COR-L47 (cell line): ENCODE results near the gene PLSCR3.

Source experiments
- DNase-seq: peaks from one replicate; lab custom pipeline; 2025; lab: John Stamatoyannopoulos, UW

Gene PLSCR3

DNA sequence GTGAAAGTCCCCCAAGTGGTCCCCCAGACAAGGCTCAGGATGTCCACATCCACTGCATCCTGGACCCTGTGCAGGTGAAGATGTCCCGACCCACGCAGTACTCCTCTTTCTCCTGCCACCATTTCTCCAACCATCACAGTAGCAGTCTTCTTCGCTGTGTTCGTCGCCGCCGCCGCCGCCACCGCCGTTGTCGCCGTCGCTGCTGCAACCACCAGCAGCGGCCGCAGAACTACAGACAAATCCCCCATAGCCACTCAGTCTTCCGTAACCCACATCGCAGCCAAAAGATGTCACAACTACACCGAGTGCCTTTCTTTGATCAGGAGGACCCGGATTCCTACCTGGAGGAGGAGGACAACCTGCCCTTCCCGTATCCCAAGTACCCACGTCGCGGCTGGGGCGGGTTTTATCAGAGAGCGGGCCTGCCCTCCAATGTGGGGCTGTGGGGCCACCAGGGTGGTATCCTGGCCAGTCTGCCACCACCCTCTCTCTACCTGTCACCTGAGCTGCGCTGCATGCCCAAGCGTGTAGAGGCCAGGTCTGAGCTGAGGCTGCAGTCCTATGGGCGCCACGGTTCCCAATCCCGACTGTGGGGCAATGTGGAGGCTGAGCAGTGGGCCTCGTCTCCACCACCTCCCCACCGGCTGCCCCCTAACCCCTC lies 32.0 kb upstream of the PLSCR3 start:
- DNase-seq: no peak

DNA sequence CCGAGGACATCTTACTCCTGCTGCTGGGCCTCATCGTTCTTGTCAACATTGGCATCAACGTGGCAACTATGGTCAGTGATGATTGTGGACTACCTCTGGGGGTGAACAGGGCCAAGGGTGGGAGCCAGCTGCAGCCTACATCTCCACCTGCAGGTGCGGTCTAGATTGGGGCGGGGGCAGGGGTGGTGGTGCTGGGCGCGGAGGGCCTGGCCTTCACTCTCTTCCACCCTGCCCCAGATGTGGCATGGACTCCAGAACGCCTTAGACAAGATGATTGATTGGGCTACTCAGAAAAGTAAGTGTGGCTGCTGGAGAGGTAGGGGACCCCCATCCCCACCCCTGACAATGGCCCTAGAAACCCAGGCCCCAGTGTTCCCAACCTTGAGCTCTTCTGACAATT lies 31.4 kb upstream of the PLSCR3 start:
- DNase-seq: no peak

DNA sequence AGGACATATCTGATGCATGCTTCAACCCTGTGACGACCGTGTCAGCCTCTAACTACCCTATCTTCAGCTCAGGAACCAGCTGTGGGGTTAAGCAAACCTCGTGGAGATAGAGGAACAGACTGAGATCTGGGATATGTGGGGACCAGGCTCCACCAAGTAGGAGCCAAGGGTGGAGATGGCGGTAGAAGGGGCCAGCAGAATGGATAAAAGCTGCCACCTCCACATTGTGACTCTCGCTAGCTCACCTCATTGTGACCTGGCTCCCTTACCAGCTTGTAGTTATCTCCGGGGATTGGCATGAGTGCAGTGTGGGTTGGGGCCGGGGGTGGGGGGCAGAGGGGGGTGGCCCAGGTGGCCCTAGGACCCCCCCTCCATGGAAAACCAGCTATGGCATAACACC lies 31.0 kb upstream of the PLSCR3 start, which contains the start of gene SPEM2:
SPEM2 (plus strand) TSS at position 301 of the 400 bp plus-strand sequence; CDS start at position 374, 73 bp downstream.
- DNase-seq: no peak

DNA sequence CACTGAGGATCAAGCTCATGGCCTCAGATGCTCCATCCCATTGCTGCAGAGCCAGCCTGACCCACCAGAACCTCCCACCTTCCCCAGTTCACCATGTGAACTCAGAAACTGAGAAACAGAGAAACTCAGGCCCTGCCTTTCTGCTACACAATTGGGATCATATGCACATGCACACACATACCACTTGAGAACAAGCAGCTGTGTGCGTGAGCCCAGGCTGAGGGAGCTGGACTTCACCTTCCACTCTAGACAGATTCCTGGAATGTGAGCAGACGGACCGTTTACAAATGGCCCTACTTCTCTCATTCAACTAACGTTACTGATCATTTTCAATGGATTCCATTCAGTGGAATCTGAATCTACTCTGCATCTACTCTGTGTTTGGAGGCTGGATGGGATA lies 29.4 kb upstream of the PLSCR3 start:
- DNase-seq: no peak

DNA sequence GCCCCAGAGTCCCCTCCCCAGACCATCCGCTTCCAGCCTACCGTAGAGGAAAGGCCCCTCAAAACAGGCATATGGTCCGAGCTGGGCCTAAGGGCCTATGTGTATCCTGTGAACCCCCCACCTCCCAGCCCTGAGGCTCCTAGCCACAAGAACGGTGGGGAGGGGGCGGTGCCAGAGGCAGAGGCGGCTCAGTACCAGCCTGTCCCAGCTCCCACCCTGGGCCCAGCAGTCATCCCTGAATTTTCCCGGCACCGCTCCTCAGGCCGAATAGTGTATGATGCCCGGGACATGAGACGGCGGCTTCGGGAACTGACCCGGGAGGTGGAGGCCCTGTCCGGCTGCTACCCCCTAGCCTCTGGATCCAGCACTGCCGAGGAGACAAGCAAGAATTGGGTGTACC lies 26.9 kb upstream of the PLSCR3 start:
- no peak for DNase-seq

DNA sequence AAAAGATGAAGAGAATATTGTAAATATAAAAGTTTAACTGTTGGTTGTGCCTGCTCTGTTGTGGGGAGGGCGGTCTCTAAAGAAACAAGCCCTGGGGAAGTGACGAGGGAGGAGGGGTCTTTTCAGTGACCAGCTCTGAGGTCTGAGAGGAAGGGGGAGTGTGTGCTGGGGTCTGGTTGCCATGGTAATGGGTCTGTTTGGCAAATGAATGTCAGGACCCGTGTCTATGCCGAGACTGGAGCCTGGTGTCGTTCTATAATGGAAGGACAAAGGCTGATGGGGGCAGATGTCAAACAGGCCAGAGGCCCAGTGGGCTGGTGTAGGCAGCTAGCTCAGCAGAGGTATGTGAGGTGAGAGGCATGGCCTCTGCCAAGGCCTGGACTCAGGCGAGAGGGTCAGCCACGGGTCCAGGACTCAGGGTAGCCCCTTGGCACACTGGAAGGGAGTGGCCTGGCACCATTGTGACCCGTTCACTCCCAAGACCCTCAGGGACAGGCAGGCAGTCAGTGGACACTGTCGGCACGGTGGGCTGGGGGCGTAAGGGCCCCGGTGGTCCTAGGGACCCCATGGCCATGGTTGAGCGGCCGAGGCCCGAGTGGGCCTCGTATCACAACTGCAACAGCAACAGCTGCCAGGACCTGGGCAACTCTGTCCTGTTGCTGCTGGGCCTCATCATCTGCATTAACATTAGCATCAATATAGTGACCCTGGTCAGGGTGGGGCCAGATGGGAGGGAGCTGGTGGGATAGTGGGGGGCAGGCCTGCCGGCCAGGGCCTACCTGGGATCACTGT lies 25.7 kb upstream of the PLSCR3 start, which contains the start of gene SPEM1:
SPEM1 (plus strand) TSS at position 506 of the 792 bp plus-strand sequence; CDS start at position 567, 61 bp downstream.
- no peak for DNase-seq

DNA sequence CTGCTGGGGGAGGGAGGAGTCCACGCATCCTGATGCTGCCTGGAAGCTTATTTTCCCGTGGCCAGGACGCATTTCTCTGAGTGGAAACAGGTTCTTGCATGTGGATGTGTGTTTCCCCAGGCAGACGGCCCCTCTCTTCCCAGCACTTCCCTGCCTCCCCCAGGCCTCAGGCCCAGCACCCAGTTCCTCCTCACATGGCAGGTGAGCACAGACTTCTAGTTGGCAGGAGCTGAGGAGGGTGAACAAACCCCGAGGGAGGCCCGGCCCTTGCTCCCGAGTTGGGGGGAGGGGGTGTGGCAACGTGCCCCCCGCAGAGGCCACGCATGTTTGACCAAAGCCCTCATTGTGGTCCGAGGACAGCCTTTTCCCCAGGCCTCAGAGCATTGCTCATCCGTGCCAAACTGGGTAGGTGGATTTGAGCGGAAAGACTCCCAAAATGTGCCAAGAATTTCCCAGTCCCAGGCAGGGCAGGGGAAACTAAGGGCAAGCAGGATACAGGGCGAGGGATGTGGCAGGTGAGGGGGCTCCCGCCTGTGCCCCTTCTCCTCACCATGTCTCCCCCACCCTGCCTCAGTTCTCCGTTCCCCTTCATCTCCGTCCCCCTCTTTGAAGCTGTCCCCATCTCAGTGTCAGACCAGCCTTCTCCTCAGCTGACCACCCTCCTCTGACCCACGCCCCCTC lies 24.3 kb upstream of the PLSCR3 start:
- no peak for DNase-seq

DNA sequence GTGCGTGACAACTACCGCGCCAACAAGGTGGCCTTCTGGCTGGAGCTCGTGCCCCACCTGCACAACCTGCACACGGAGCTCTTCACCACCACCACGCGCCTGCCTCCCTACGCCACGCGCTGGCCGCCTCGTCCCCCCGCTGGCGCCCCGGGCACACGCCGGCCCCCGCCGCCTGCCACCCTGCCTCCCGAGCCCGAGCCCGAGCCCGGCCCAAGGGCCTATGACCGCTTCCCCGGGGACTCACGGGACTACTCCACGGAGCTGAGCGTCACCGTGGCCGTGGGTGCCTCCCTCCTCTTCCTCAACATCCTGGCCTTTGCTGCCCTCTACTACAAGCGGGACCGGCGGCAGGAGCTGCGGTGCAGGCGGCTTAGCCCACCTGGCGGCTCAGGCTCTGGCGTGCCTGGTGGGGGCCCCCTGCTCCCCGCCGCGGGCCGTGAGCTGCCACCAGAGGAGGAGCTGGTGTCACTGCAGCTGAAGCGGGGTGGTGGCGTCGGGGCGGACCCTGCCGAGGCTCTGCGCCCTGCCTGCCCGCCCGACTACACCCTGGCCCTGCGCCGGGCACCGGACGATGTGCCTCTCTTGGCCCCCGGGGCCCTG lies 22.8 kb upstream of the PLSCR3 start:
- no peak for DNase-seq

DNA sequence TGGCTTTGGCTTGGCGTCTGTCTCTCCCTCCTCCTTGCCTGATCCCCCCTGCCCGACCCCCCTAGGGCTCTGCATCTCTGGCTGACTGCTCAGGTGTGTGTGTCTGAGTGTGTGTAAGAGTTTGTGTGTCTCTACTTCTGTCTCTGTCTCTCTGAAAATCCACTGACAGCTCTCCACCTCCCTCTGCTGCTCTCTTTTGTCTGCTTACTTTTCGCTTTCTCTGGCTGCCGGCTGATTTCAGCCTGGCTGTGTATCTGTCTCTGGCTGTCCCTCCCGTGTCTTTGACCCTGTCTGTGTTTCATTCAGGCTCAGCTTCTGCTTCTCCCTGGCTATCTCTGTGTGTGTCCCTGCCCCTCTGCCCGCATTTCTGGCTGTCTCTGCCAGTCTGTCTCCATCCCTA lies 22.0 kb upstream of the PLSCR3 start:
- no peak for DNase-seq

DNA sequence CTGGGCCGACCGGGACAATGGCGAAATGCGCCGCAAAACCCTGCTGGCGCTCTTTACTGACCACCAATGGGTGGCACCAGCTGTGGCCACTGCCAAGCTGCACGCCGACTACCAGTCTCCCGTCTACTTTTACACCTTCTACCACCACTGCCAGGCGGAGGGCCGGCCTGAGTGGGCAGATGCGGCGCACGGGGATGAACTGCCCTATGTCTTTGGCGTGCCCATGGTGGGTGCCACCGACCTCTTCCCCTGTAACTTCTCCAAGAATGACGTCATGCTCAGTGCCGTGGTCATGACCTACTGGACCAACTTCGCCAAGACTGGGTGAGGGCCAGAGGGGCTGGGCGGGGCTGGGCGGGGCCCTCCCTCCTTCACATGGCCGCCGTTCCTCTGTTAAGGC lies 21.5 kb upstream of the PLSCR3 start:
- no peak for DNase-seq

DNA sequence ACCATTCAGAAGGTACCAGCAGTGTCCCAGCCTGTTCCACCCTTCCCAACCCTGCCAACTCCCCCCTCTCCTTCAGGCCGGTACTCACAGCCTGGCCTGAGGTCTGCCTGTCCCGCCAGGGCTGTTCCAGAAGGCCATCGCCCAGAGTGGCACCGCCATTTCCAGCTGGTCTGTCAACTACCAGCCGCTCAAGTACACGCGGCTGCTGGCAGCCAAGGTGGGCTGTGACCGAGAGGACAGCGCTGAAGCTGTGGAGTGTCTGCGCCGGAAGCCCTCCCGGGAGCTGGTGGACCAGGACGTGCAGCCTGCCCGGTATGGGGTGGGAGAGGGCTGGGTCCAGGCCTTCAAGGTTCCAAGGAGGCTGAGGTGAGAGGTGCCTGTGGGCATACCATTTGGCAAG lies 20.5 kb upstream of the PLSCR3 start:
- no peak for DNase-seq

DNA sequence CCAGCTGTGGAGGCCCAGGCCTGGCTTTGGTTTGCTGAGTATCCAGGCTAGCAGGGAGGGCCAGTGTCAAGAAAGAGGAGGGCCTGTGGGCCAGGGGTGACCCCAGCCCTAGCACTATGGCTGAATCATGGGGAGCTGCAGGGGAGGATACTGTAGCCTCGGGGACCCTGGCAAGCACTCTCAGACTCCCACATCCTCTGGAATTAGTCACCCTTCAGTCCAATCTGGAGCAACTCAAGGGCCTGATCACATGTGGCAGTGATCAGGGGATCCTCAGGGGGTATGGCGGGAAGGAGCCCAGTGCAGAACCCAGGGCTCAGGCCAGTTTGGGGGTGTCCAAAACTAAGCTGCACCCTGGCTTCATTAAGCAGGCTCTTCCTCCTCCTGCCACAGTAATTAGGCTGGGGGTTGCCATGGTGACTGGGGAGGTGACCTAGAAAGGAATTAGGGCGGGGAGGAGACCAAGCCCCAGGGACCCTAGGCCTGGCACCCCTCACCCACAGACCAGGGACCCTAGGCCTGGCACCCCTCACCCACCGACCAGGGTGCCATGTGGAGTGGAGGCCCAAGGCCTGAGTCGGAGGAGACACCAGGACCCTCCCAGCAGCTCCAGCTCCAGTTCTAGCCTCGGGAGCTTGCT lies 19.1 kb upstream of the PLSCR3 start:
- DNase-seq: no peak

DNA sequence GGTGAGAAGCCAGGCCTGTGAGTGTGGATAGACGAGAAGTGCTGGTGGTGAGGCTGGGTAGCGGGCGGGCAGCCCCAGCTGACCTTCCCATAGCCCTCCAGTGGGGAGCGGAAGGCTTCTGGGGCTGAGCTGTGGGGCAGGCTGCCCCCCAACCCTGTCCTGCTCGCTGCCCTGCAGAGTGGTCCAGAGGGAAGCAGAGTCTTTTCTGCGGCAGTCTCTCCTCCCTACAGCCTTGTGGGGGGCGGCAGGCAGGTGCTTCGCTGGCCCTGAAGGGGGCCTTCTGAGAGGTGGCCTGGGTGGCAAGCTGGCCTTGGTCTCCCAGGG lies 17.1 kb upstream of the PLSCR3 start:
- no peak for DNase-seq

DNA sequence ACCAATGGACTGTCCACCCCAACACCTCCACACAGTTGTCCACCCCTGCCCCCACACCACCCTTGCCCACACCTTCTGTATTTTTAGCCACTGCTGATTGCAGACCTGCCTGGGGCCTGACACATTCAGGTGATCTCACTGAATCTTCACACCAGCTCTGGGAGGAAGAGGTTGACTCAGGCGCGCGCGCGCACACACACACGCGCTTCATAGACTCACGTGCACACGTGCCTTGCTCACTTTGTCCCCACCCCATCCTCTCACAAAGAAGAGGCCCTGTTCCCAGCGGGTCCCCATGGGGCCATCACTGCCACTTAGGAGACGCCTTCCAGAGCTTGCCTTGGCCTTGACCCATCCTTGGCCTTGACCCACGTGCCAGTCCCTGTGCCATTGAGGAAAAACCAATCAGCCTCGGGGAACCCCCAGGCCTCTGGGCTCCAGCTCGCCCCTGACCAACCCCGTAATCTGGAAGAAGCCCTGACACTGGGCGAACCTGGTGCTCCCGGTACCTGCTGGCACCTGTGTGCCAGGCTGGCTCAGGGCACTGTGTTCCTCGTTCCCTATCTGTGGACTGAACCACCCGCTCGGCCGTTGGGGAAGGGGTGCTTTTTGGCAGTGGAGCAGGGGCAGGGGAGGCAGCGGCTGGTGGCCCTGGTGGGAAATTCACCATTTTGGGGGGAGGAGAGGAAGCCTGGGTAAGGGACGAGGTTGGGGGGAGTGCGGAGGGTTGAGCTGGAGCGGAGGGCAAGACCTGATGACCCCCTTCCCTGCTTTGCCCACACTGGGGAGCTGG lies 16.5 kb upstream of the PLSCR3 start:
- no peak for DNase-seq

DNA sequence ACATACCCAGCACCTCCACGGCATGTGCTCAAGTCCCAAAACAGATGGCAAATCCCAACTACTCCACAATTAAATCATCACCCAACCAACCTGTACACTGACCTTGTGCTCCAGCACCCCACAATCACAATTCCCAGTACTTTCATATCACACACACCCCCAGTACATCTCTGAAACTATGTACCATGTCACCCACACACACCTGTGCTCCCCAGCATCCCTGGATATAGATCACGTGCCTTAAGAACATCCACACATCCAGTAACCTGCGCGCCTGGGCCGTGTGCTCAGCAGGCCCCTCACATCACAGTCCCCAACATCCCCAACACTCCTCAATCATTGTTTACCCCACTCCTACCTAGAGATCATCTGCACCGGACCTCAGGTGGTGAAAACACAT lies 15.4 kb upstream of the PLSCR3 start:
- DNase-seq: no peak

DNA sequence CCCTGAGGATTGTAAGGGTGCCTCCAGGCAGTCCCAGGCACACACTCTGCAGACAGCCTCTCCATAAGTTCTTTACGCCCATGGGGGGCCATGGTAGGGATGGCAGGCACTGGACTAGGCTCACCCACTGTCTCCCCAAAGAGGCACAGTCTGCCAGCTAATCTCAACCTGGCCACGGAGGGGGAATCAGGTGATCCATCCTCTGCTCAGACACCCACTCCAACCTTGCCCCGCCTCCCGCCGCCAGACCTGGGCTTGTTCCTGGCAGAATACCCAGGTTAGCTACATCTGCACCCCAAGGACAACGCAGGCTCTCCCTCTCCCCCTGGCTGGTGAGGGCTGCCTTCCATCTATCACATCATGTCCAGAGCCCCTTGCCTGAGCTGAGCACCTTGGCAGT lies 14.5 kb upstream of the PLSCR3 start:
- no peak for DNase-seq

DNA sequence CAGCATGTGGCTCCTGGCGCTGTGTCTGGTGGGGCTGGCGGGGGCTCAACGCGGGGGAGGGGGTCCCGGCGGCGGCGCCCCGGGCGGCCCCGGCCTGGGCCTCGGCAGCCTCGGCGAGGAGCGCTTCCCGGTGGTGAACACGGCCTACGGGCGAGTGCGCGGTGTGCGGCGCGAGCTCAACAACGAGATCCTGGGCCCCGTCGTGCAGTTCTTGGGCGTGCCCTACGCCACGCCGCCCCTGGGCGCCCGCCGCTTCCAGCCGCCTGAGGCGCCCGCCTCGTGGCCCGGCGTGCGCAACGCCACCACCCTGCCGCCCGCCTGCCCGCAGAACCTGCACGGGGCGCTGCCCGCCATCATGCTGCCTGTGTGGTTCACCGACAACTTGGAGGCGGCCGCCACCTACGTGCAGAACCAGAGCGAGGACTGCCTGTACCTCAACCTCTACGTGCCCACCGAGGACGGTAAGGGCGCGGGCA lies 14.0 kb upstream of the PLSCR3 start:
- no peak for DNase-seq

DNA sequence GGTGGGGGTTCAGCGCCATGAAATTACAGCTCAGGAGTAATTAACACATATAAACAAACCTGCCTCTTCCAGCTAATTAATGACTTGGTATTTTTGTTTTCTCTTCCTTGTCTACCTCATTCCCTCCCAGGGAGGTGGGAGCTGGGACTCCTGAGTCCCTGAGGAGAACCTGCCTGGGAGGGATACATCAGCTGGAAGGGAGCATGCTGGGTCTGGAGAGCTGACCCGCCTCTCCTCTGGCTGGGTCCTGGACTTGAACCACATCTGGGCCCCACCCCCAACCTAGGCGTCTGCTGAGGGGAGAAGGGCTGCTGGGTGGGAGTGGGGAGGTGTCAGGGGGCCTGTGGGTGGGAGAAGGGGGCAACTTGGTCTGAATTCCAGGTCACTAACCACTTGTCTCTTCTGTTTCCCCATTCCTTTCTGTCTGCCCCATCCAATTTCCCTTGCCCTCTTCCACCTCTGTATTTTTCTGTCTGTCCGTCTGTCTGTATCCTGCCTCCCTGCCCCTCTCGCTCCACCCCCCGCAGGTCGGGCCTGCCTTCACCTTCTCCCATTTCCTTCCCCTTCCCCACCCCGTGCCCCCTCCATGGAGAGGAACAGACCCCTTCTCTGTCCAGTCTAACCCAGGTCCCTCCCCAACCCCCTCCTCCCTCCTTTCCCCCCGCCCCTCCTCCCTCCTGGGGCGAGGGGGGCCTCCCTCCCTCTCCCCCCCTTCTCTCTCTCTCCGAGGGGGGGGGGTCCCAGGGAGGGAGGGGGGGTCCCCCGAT lies 13.3 kb upstream of the PLSCR3 start, which contains the start of gene NLGN2:
NLGN2 (plus strand) TSS at position 361 of the 767 bp plus-strand sequence. CDS start 411 bp downstream, outside the sequence.
- DNase-seq: no peak

DNA sequence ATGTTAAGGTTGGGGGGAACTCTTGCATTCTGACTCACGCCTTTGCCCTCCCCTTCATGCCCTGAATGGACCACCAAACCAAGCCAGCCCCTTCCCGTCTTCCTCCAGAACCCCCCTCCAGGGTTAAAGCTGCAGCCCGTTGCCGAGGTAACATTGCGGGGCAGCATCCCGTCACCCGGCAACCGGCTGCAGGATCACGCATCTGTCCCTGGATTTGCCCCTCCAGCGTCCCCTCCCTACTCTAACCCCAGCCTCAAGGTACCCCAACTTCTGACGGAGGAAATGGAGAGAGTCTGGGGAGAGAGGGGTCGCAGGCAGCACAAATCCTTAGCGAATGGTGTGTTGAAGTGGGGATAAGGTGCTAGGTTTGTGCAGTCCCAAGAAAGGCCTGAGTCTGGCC lies 12.8 kb upstream of the PLSCR3 start:
- no peak for DNase-seq

DNA sequence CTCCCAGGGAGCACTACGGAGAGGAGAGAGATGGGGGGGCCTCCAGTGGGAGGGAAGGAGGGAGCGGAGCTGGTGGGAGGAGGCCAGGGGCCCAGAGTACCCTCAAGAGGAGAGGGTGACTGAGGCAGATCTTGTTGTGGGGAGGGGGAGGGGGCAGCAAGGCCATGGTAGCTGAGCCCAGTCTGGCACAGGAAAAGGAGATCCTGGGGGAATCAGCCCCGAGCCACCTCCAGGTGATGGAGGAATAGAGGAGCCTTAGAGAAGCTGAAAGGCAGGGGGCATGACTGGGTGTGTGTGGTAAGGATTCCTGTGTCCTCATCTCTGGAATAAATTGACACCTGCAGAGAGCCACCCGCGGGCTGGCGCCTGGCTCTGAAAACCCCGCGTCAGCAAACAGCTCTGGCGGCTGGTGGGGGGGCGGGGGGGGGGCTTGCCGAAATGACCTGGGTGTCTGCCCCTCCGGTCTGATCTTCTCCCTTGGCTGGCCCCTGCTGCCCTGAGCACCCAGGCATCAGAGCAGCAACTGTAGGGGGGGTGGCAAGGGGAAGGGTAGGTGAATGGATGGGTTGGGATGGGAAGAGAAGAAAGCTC lies 12.0 kb upstream of the PLSCR3 start:
- peak; percentile 25 for DNase-seq
